GM18858 (cell line): ENCODE measurements around the gene TLN1.

ENCODE experiments used
- ATAC-seq: cut with Tn5 transposase; IDR thresholded peaks from one replicate; pipeline ENCODE4 v1.9.1; 2021; ENCODE audit not compliant: unreplicated experiment

The TLN1 gene

DNA sequence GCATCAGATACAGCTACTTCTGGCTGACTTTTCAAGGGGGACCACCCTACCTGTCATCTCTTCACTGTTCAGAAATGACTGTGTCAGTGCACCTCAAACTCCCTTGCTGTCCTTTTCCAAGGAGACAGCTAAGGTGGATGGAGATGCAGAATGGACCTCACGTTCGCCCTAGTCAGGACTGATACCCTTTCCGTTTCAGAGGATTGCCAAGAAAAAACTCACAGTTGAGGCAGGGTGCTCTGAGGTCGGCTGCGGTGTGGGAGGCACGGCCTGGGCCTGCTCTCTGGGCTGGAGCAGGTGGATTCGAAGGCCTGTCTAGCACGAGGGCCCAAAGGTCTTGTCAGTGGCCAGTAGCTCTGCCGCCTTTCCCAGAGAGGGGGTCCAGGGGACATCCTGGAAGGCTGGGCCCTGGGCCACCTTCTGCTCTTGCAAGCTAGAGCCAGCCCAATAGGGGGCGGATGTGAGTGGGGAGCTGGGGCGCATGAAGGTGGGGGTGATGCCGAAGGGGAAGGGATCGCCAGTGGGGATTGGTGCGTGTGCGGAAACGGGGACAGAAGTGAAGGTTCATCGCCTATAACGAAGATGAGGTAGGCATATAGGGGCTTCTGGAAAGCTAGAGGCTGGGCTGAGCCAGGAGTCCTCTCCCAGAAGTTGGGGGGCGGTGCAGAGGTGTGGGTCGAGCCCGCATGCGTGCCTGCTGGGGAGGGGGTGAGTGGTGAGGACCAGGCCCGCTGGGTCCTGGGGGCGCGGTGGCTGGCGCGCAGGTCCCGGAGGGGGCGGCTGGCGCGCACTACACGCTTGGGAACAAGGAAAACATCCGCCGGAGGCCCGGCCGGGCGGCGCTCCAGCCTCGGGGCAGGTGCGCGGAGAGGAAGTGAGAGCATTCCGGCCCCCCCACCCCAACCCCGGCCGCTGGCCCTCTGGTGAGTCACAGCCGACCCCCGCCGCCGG, 24.6 kb upstream of the TLN1 start:
- no peak for ATAC-seq

- ATAC-seq: no peak
These were observed 23.1 kb upstream of the TLN1 start for GRCh38 chr9:35755071-35755470.

DNA sequence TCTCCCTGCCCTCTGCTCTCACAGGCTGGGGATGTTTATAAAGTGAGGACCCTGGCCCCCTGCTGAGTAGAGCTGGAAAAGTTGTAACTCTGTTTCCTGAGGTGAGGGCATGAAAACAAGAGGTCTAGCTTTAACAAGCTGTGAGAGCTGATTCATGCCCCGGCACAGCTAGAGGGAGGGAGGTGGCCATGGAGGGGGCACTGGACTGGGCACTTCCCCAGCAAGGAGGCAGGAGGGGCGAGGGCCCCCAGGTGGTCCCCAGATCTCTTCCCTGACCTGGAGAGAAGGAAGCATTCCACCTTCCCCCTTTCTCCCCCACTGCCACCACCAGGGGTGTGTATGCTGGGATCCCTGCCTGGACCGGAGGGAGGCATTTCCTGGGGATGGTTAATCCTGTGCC, 22.3 kb upstream of the TLN1 start, which contains the start of gene MSMP:
MSMP (minus strand) TSS at position 13 of the 400 bp plus-strand sequence. CDS start 147 bp downstream, outside the sequence.
- ATAC-seq: no peak

- no peak for ATAC-seq
These were observed 21.5 kb upstream of the TLN1 start for GRCh38 chr9:35753466-35753865.

DNA sequence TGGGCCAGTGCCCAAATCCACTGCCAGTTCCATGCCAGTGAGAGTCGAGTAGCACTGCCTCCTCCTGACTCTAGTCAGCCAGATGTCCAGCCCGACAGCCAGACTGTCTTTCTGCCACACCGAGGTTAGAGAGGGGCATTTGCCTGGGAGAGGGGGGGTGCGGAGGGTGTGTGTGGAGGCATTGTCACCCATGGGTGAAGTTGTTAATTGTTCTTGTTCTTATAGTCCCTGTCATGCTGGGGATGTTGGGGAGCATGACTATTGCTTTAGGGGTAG, 18.2 kb upstream of the TLN1 start:
- ATAC-seq: no peak

GRCh38 chr9:35749515-35750255, 17.7 kb upstream of the TLN1 start:
- peak; percentile 11 for ATAC-seq

- ATAC-seq: peak; percentile 63
These were observed 17.0 kb upstream of the TLN1 start, which contains the start of the genes GBA2 and RGP1 for GRCh38 chr9:35748858-35749514. Gene GBA2 (minus strand): TSS chr9:35749228. CDS start chr9:35748704, 524 bp downstream. Gene RGP1 (plus strand): TSS chr9:35749287. CDS start chr9:35749756, 469 bp downstream.

- no peak for ATAC-seq
These were observed 16.4 kb upstream of the TLN1 start for GRCh38 chr9:35748242-35748857.

DNA sequence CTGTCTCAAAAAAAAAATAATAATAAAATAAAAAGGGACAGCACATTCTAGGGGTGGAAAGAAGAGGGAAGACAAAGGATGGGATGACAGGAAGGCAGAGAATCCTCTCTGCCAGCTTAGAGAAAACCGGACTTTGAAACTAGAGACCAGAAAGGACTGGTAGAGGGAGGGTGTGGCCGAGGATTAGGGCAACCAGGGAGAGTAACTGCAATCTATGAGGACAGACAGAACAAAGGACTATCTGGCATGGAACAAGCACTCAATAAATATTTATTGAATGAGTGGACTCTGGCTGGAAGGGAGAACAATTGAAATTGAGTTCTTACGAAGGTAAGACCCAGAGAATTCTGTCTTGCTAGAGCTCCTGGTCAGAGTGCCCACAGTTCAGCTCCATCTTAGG, 14.6 kb upstream of the TLN1 start:
- ATAC-seq: no peak

- ATAC-seq: no peak
These were observed 13.6 kb upstream of the TLN1 start for GRCh38 chr9:35745569-35745968.

DNA sequence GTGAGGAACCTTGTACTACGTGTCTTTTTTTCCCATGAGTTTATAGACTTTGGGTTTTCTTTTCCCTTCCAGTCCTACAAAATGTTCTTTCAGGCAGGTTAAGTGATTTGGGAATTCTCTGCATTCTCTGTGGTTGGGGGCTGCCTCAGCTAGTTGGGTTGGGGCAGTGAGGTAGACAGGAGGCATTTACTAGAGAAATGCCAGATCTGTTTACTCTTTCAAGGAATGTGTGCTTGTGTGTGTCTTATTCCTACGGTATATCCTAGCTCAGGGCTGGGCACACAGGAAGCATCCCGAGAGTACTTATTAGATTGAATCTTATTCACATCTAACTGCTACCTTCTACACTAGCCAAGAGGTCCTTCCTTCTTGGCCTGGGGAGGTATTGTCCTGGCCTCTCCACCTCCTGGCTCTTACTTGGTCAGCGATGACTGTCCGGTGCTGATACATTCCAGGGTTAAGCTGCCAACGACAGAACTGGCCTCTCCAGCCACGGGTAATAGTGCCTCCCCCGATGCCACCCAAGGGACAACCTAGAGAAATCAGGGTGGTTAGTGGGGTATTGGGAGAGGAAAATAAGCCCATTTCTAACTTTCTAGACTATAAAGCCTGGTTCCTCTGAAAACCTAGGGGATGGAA, 12.0 kb upstream of the TLN1 start:
- no peak for ATAC-seq

GRCh38 chr9:35743452-35743851, 11.5 kb upstream of the TLN1 start:
- ATAC-seq: no peak

- no peak for ATAC-seq
These were observed 9.7 kb upstream of the TLN1 start for GRCh38 chr9:35741740-35742139.

DNA sequence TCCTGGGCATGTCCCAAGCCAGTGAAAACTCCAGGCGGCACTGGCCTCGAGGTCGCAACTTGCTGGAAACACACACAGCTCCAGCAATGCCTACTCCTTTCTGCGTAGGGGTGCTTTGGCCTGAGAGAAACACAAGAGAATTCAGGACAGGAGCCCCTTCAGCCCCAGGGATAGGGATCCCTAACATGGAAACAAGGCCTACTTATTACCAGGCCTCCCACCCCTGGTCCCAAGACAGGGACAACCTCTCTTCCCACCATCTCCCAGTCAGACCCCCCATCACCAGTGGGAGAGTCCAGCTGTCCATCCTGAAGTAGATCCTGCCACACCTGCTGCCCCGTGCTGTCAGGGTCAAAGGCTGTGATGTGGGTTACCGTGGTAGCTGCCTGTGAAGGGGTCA, 8.2 kb upstream of the TLN1 start:
- ATAC-seq: no peak

GRCh38 chr9:35738924-35739323, 6.9 kb upstream of the TLN1 start:
- ATAC-seq: no peak

DNA sequence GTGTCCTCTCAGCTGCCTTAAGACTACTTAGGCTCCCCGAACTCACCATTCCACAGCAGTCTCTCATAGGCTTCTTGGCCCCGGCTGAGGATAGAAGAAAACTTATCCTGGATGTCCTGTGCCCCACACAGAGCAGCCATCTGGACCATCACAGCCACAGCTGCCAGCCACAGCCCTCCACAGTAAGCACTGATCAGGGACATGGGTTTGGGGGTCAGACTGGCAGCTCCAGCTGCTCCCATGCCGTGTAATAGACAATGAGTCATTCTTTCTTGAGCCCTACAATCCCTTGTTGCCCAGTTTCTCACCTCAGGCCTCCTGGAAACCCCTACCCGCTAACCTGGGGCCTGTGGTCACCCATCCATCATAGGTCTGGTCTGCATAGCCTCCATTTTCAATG, 6.2 kb upstream of the TLN1 start:
- no peak for ATAC-seq

DNA sequence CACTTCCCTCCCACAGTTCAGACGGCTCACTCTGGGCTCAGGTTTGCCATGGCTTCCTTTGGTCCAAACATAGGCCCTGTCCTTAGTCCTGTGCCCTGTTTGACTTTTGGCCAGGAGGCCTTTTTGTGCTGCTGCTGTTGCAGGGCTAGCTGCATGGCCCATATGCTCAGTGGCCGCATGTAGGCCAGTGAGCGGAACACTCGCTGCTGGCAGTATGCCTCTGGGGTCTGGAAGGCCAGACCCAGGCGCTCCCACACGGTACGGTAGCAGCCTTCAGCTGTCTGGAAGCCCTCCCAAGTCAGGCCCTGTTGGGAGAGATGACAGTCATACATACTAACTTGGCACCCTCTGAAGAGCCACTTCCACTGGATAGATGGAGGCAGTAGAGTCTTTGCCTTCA, 5.1 kb upstream of the TLN1 start:
- ATAC-seq: no peak

- ATAC-seq: no peak
These were observed 4.2 kb upstream of the TLN1 start for GRCh38 chr9:35736201-35736633.

DNA sequence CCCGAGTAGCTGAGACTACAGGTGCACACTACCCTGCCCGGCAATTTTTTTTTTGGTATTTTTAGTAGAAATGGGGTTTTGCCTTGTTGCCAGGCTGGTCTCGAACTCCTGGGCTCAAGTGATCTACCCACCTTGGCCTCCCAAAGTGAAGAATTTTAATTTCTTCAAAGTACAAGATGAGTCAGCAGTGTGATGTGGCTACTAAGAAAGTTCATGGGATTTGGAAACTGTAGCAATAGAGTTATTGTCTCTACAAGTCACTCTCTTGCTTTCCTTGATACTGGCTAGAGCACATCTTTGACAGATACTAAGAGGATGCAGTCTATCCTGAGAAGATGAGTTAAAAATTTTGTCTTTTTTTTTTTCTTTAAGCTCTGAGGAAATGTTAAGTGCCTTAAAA, 2.1 kb upstream of the TLN1 start:
- ATAC-seq: no peak

- ATAC-seq: no peak
These were observed 976 bp upstream of the TLN1 start for GRCh38 chr9:35732800-35733541.
